DMS53 treated with DMSO at 0.1 percent for 48 hours (cell line): ENCODE data around the gene MS4A2.
"Not testable (repeated sequence)": the region's sequence is repeated elsewhere in the genome, so short reads cannot be mapped to it uniquely, and the experiment has no call there.

Source experiments
- DNase-seq: peaks from one replicate; lab custom pipeline; 2025; ENCODE audit not compliant: unreplicated experiment; lab: John Stamatoyannopoulos, UW

MS4A2 gene

DNA sequence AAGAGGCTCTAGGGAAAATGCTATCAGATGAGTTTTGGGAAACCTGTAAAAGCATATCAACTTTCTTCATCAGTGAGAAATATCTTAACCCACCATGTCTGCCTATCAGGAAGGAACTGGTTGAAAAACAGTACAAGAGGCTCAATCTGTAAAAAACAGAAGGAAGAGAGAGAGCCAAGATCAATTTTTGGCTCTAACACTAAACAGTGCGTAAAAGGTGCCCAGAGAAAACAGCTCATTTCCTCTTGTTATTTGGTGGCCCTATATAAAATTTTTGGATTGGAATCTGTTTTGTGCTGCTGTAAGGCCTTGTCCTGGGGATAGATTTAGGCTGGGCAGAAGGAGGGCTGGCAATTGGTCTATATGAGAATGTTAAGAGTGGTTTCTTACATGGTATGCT lies 12.1 kb downstream of the MS4A2 start:
- DNase-seq, result no peak

- not testable (repeated sequence) for DNase-seq
Observed at GRCh38 chr11:60101368-60101767, 12.9 kb downstream of the MS4A2 start.

DNA sequence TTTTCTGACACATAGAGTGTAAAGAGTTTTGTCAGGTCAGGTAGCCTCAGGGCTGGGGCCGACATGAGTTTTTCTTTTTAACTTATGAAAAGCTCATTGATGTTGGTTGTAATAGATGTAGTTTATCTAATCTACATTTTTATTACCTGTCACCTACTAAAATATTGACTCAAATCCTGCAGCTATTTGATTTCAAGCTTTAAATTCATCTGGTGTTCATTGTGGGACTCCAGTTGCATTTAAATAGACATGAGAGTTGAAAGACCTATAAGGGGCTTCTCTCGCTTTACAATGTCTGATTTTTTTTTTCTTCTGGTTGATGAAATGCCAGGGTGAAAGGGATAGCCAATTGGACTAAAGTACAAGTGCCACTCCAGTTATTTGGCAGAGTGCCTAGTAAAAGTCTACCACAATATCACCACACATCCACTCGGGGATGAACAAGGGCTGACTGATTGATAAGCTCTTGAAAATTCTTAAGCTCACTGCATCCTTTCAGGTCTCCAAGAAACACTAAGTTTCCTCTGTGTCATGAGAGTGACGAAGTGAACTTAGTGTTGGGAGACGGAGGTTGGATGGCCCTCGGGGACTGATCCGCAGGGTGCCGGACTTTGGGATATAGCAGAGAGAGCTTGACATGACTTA lies 16.1 kb downstream of the MS4A2 start:
- not testable (repeated sequence) for DNase-seq

DNA sequence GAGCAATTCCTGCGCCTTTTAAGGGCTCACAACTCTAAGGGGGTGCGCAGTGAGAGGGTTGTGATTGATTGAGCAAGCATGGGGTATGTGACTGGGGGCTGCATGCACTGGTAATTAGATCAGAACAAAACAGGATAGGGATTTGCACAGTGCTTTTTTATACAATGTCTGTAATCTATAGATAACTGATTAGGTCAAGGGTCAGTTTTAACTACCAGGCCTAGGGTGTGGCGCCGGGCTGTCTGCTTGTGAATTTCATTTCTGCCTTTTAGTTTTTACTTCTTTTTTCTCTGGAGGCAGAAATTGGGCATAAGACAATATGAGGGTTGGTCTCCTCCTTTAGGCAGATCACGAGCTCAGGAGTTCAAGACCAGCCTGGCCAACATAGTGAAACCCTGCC lies 20.2 kb downstream of the MS4A2 start:
- DNase-seq, result not testable (repeated sequence)

GRCh38 chr11:60111793-60112192 lies 23.3 kb downstream of the MS4A2 start:
- DNase-seq, result no peak

GRCh38 chr11:60116996-60117790 lies 28.7 kb downstream of the MS4A2 start:
- DNase-seq, result no peak

GRCh38 chr11:60118338-60118737 lies 29.9 kb downstream of the MS4A2 start:
- DNase-seq, result no peak

- no peak for DNase-seq
Observed at GRCh38 chr11:60119710-60120109, 31.2 kb downstream of the MS4A2 start.

DNA sequence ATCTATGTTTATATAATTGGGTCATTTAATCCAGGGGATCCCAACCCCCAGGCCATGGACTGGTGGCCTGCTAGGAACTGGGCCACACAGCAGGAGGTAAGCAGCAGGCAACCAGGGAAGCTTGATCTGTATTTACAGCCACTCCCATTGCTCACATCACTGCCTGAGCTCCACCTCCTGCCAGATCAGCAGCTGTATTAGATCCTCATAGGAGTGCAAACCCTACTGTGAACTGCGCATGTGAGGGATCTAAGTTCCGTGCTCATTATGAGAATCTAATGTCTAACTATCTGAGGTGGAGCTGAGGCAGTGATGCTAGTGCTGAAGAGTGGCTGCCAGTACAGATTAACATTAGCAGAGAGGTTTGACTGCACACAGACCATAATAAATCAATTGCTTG lies 32.8 kb downstream of the MS4A2 start:
- no peak for DNase-seq

- no peak for DNase-seq
Observed at GRCh38 chr11:60122414-60123036, 34.1 kb downstream of the MS4A2 start.

GRCh38 chr11:60124802-60125432 lies 36.5 kb downstream of the MS4A2 start:
- no peak for DNase-seq

DNA sequence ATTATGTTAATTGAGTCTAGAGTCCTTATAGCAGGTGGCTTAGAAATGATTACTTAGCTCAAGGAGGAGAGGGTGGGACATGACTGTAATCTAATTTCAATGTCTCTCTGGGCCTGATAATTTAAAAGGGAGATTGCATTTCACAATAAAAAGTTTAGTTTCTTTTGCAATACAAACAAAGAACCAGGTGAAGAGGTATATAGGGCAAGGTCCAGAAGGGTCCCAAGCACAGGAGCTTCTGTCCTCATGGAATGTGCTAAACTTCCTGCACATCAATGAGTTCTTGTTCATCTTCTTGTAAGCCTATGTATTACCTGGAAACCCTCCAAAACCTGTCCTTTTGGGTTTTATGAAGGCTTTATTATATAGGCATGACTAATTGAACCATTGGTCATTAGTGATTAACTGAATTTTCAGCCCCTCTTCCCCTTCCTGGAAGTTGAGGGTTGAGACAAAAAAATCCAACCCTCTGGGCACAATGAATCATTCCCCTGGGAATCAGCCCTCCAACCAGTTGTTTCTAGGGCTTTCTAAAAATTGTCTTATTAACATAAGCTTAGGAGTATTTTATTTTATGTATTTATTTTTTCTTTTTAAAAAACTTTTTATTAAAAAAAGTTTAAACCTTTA lies 37.6 kb downstream of the MS4A2 start:
- DNase-seq, result no peak

DNA sequence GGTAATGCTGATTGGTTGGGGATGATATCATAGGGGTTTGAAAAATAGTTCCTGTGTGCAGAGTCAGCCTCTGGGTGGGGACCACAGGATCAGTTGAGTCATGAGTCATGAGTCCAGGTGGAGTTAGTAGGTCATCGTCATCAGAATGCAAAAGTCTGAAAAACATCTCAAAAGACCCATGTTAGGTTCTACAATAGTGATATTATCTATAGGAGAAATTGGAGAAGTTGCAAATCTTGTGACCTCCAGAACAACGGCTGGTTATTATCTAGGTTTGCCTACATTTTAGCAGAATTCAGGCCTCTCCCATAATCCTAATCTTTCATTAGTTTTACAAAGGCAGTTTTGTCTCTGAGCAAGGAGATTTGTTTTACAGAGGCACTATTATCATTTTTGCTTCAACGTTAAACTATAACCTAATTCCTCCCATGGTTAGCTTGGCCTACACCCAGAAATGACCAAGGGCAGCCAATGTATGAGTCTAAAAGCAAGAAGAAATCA lies 38.9 kb downstream of the MS4A2 start:
- no peak for DNase-seq

- no peak for DNase-seq
Observed at GRCh38 chr11:60128376-60128775, 39.9 kb downstream of the MS4A2 start.

DNA sequence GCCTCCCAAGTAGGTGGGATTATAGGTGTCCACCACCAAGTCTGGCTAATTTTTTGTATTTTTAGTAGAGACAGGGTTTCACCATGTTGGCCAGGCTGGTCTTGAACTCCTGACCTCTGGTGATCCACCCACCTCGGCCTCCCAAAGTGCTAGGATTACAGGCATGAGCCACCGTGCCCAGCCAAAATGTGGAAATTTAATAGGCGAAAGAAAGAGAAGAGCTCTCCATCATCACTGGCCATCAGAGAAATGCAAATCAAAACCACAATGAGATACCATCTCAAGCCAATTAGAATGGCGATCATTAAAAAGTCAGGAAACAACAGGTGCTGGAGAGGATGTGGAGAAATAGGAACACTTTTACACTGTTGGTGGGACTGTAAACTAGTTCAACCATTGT lies 40.4 kb downstream of the MS4A2 start:
- not testable (repeated sequence) for DNase-seq

DNA sequence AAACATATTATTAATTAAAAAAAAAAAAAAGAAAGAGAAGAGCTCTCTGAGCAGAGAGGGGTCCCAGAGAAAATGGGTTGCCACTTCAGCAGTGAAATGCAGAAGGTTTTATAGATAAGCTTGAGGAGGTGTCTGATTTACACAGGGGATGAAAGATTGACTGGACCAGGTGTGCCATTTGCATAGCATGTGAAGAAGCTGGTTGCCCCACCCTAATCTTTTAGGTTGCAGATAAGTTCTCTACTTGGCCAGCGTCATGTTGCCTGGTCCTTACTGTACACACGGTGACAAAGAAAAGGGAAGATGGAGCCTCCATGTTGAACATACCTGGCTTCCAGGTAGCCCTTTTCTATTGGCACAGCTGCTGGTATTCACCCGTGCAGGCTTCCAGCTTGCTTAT lies 41.4 kb downstream of the MS4A2 start:
- DNase-seq, result no peak

DNA sequence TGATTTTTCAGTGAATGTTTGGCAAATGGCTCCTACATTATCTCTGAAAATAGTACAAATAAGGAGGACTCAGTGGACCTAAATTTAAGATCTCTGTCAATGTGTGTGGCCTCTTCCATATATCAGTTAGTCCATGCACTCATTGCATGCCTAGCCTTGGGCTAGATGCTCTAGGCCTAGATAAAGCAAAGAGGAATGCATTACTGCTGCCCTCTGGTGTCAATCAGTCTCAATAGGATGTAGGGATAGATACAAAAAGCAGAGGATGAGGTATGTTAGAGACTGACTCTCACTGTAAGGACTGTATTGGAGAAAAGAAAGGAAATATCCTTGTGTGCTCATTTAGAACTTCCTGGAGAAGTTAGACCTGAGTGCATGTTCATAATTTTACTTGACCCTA lies 42.0 kb downstream of the MS4A2 start:
- peak; percentile 65 for DNase-seq

GRCh38 chr11:60131912-60132311 lies 43.4 kb downstream of the MS4A2 start:
- DNase-seq, result no peak

DNA sequence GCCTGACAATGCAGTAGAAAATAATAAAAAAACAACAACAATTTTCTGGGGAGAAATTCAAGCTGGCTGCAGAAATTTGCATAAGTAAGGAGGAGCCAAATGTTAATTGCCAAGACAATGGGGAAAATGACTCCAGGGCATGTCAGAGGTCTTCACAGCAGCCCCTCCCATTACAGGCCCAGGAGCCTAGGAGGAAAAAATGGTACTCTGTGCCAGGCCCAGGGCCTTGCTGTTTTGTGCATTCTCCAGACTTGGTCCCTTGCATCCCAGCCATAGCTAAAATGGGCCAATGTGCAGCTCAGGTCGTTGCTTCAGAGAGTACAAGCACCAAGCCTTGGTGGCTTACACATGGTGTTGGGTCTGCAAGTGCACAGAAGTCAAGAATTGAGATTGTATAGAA lies 45.5 kb downstream of the MS4A2 start:
- DNase-seq, result no peak

- DNase-seq, result no peak
Observed at GRCh38 chr11:60143768-60144167, 55.3 kb downstream of the MS4A2 start.

- DNase-seq, result no peak
Observed at GRCh38 chr11:60145677-60146076, 57.2 kb downstream of the MS4A2 start.
